ENCODE measurements around the gene EPG5.
"Not testable (repeated sequence)": the region's sequence is repeated elsewhere in the genome, so short reads cannot be mapped to it uniquely, and the experiment has no call there.

The EPG5 gene

DNA sequence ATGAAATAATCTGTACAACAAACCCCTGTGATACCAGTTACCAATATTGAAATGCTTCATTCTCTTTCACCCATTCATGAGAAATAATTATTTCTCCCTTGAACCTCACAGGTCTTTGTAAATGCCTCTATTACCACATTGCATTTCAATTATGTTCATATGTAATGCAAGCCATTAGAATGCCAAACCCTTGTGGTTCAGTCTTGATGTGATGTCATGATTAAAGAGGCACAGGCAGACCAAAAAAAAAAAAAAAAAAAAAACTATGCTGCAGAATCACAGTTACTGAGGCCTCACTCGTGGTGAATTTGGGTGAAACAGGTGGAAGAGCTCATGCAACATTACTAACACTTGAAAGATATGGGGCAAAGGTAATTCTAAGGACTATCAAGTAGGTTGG is 9.4 kb upstream of the EPG5 start (continued):
- no peak for TF ChIP-seq BACH2 (CRISPR knock-in tag; IDR thresholded peaks at IDR 0.05; ENCODE audit: borderline replicate concordance)

DNA sequence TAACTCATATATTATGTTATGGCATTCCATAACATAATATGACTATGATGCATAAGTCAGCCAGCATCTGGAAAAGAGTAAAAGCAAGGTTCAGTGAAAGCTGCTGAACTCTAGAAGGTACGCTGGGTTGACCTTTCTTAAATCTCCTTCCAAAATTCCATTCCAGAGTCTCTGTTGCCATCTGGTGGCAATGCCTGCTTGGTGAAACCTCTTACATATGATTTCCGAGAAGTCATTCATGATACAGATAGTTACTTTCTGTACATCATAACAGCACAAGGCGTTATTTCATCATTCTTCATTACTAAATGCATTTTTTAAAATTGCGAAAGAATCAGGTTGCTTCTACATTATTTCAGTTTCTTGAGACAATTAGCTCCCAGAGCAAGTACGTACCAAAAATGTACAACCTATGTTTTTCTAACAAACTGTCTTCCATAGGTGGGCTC is 7.0 kb upstream of the EPG5 start:
- ATAC-seq: peak; percentile 93
- no peak for TF ChIP-seq GLIS3 (CRISPR knock-in tag; IDR thresholded peaks at IDR 0.05)
- TF ChIP-seq, protein P1, sequence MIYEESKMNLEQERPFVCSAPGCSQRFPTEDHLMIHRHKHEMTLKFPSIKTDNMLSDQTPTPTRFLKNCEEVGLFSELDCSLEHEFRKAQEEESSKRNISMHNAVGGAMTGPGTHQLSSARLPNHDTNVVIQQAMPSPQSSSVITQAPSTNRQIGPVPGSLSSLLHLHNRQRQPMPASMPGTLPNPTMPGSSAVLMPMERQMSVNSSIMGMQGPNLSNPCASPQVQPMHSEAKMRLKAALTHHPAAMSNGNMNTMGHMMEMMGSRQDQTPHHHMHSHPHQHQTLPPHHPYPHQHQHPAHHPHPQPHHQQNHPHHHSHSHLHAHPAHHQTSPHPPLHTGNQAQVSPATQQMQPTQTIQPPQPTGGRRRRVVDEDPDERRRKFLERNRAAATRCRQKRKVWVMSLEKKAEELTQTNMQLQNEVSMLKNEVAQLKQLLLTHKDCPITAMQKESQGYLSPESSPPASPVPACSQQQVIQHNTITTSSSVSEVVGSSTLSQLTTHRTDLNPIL (CRISPR knock-in tag; IDR thresholded peaks at IDR 0.05; ENCODE audit: low read depth): no peak
- no peak for TF ChIP-seq ZNF8 (CRISPR knock-in tag; IDR thresholded peaks at IDR 0.05)
- TF ChIP-seq ESRRG (CRISPR knock-in tag; IDR thresholded peaks at IDR 0.05): no peak
- TF ChIP-seq BACH2 (CRISPR knock-in tag; IDR thresholded peaks at IDR 0.05; ENCODE audit: borderline replicate concordance): no peak
- TF ChIP-seq, protein P2, sequence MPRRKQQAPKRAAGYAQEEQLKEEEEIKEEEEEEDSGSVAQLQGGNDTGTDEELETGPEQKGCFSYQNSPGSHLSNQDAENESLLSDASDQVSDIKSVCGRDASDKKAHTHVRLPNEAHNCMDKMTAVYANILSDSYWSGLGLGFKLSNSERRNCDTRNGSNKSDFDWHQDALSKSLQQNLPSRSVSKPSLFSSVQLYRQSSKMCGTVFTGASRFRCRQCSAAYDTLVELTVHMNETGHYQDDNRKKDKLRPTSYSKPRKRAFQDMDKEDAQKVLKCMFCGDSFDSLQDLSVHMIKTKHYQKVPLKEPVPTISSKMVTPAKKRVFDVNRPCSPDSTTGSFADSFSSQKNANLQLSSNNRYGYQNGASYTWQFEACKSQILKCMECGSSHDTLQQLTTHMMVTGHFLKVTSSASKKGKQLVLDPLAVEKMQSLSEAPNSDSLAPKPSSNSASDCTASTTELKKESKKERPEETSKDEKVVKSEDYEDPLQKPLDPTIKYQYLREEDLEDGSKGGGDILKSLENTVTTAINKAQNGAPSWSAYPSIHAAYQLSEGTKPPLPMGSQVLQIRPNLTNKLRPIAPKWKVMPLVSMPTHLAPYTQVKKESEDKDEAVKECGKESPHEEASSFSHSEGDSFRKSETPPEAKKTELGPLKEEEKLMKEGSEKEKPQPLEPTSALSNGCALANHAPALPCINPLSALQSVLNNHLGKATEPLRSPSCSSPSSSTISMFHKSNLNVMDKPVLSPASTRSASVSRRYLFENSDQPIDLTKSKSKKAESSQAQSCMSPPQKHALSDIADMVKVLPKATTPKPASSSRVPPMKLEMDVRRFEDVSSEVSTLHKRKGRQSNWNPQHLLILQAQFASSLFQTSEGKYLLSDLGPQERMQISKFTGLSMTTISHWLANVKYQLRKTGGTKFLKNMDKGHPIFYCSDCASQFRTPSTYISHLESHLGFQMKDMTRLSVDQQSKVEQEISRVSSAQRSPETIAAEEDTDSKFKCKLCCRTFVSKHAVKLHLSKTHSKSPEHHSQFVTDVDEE (CRISPR knock-in tag; IDR thresholded peaks at IDR 0.05): no peak
- TF ChIP-seq, protein P3, sequence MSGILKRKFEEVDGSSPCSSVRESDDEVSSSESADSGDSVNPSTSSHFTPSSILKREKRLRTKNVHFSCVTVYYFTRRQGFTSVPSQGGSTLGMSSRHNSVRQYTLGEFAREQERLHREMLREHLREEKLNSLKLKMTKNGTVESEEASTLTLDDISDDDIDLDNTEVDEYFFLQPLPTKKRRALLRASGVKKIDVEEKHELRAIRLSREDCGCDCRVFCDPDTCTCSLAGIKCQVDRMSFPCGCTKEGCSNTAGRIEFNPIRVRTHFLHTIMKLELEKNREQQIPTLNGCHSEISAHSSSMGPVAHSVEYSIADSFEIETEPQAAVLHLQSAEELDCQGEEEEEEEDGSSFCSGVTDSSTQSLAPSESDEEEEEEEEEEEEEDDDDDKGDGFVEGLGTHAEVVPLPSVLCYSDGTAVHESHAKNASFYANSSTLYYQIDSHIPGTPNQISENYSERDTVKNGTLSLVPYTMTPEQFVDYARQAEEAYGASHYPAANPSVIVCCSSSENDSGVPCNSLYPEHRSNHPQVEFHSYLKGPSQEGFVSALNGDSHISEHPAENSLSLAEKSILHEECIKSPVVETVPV (CRISPR knock-in tag; IDR thresholded peaks at IDR 0.05): no peak
- TF ChIP-seq ARNTL (CRISPR knock-in tag; IDR thresholded peaks at IDR 0.05; ENCODE audit: borderline replicate concordance, low read depth): no peak
- no peak for TF ChIP-seq ZC3H10 (CRISPR knock-in tag; IDR thresholded peaks at IDR 0.05)
- TF ChIP-seq ZNF70 (CRISPR knock-in tag; IDR thresholded peaks at IDR 0.05): no peak
- TF ChIP-seq RARB (CRISPR knock-in tag; IDR thresholded peaks at IDR 0.05): no peak
- no peak for TF ChIP-seq ZNF565 (CRISPR knock-in tag; conservative IDR thresholded peaks at IDR 0.05; ENCODE audit: low read depth)
- TF ChIP-seq PPARA (CRISPR knock-in tag; IDR thresholded peaks at IDR 0.05; ENCODE audit: borderline replicate concordance): no peak
- TF ChIP-seq ISL1 (CRISPR knock-in tag; IDR thresholded peaks at IDR 0.05): no peak
- no peak for TF ChIP-seq ZFP30 (CRISPR knock-in tag; IDR thresholded peaks at IDR 0.05)
- TF ChIP-seq SNAI2 (CRISPR knock-in tag; IDR thresholded peaks at IDR 0.05): no peak
- no peak for TF ChIP-seq ZFP3 (CRISPR knock-in tag; IDR thresholded peaks at IDR 0.05)

DNA sequence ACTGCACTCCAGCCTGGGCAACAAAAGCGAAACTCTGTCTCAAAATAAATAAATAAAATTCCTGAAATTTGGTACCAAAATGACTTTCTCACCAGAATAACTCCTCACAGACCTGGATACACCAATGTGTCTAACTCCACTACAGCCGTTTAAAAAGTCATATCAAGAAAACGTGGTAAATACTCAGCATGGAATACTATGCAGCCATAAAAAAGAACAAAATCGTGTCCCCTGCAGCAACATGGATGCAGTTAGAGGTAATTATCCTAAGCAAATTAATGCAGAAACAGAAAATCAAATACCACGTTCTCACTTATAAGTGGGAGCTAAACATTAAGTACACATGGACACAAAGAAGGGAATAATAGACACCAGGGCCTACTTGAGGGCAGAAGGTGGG is 2.2 kb downstream of the EPG5 start:
- not testable (repeated sequence) for ATAC-seq

DNA sequence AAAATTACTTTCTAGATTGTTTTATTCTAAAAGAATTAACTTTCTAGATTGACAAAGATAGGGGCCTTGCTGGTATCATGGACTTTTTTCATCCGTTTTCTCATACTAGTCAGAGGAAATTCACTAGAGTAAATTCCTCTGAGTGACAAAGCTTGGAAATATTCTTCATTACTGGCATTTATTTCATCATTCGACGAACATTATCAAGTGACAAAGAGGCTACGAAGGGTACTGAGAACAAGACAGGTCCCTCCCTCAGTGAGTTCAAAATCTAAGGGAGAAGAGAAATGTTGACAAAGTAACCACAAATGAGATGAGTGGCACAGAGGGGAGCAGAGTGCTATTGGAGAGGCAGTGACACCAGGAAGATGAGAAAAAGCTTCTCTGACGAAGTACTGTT is 4.3 kb downstream of the EPG5 start:
- TF ChIP-seq BACH2 (CRISPR knock-in tag; IDR thresholded peaks at IDR 0.05; ENCODE audit: borderline replicate concordance) (no peak), ISL1 (CRISPR knock-in tag; IDR thresholded peaks at IDR 0.05) (peak; percentile 17; the same call in 1 of the 2 replicates)
- peak; percentile 35 for ATAC-seq

DNA sequence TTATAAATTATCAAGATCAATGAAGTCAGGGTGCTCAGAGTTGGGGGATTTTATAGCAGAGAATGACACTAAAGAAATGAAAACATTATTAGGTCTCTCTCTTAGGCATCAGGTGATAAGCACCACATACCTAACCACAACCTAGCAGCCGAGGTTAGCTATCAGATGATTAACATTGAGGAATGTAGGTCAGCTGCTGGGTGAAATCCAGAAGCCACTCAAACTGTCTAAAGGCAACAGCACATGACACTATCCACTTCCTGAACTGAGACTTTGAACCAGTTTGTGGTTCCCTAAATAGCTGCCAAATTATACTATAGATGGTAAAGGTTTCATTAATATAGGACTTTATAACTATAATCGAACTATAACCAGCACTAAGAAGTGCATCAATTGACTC is 4.7 kb downstream of the EPG5 start:
- ATAC-seq: peak; percentile 37
- TF ChIP-seq ISL1 (CRISPR knock-in tag; IDR thresholded peaks at IDR 0.05) (peak; percentile 21; the same call in 1 of the 2 replicates), BACH2 (CRISPR knock-in tag; IDR thresholded peaks at IDR 0.05; ENCODE audit: borderline replicate concordance) (no peak)

DNA sequence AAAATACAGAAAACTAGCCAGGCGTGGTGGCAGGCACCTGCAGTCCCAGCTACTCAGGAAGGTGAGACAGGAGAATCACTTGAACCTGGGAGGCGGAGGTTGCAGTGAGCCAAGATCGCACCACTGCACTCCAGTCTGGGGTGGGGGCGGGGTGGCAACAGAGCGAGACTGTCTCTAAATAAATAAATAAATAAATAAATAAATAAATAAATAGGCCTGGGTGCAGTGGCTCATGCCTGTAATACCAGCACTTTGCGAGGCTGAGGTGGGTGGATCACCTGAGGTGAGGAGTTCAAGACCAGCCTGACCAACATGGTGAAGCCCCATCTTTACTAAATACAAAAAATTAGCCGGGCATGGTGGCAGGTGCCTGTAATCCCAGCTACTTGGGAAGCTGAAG is 7.6 kb downstream of the EPG5 start:
- not testable (repeated sequence) for ATAC-seq

DNA sequence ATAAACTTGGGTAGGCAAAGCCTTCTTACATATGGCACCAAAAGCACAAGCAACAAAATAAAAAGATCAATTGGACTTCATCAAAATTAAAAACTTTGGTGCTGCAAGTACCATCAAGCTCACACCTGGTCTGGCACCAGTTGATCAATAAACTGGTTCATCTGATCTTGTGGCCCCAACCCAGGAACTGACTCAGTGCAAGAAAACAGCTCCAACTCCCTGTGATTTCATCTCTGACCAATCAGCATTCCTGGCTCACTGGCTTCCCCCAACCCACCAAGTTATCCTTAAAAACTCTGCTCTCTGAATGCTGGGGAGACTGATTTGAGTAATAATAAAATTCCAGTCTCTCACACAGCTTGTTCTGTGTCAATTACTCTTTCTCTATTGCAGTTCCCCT is 8.4 kb downstream of the EPG5 start:
- TF ChIP-seq ZC3H10 (CRISPR knock-in tag; IDR thresholded peaks at IDR 0.05) (no peak), CSDC2 (CRISPR knock-in tag; IDR thresholded peaks at IDR 0.05) (no peak)
- TF ChIP-seq, protein P4, sequence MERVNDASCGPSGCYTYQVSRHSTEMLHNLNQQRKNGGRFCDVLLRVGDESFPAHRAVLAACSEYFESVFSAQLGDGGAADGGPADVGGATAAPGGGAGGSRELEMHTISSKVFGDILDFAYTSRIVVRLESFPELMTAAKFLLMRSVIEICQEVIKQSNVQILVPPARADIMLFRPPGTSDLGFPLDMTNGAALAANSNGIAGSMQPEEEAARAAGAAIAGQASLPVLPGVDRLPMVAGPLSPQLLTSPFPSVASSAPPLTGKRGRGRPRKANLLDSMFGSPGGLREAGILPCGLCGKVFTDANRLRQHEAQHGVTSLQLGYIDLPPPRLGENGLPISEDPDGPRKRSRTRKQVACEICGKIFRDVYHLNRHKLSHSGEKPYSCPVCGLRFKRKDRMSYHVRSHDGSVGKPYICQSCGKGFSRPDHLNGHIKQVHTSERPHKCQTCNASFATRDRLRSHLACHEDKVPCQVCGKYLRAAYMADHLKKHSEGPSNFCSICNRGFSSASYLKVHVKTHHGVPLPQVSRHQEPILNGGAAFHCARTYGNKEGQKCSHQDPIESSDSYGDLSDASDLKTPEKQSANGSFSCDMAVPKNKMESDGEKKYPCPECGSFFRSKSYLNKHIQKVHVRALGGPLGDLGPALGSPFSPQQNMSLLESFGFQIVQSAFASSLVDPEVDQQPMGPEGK (CRISPR knock-in tag; IDR thresholded peaks at IDR 0.05; ENCODE audit: borderline replicate concordance): no peak
- no peak for ATAC-seq

Data from SK-N-SH treated with all-trans-retinoic acid at 6 μM for 48 hours (cell line).